NCI-H510A treated with DMSO at 0.1 percent for 48 hours (cell line): ENCODE measurements around the gene EFCAB7.

ENCODE experiments used
- DNase-seq: peaks from one replicate; lab custom pipeline; 2025; lab: John Stamatoyannopoulos, UW

The EFCAB7 gene

GRCh38 chr1:63607322-63607721 is 84.0 kb downstream of the EFCAB7 start:
- DNase-seq: no peak

- DNase-seq: no peak
Measured at GRCh38 chr1:63611231-63611630, 87.9 kb downstream of the EFCAB7 start.

GRCh38 chr1:63612564-63612963 is 89.2 kb downstream of the EFCAB7 start:
- no peak for DNase-seq

GRCh38 chr1:63612971-63613370 is 89.6 kb downstream of the EFCAB7 start:
- DNase-seq: no peak

- DNase-seq: peak; percentile 61
Measured at GRCh38 chr1:63615768-63616420, 92.6 kb downstream of the EFCAB7 start.

GRCh38 chr1:63617450-63617849 is 94.1 kb downstream of the EFCAB7 start:
- no peak for DNase-seq

GRCh38 chr1:63618011-63618410 is 94.7 kb downstream of the EFCAB7 start:
- no peak for DNase-seq

- DNase-seq: no peak
Measured at GRCh38 chr1:63619558-63619957, 96.2 kb downstream of the EFCAB7 start.

- no peak for DNase-seq
Measured at GRCh38 chr1:63620671-63621070, 97.3 kb downstream of the EFCAB7 start.

GRCh38 chr1:63621075-63621474 is 97.8 kb downstream of the EFCAB7 start:
- no peak for DNase-seq

- no peak for DNase-seq
Measured at GRCh38 chr1:63621698-63622097, 98.4 kb downstream of the EFCAB7 start.
